Embryonic facial prominence (tissue), 1 donor: ENCODE measurements around the gene FRG1.
"Not testable (repeated sequence)": the region's sequence is repeated elsewhere in the genome, so short reads cannot be mapped to it uniquely, and the experiment has no call there.

Source experiments
- DNase-seq: peaks from one replicate; pipeline ENCODE4 v3.0.0-alpha.2; 2016; ENCODE audit errors: extremely low spot score

Gene FRG1

DNA sequence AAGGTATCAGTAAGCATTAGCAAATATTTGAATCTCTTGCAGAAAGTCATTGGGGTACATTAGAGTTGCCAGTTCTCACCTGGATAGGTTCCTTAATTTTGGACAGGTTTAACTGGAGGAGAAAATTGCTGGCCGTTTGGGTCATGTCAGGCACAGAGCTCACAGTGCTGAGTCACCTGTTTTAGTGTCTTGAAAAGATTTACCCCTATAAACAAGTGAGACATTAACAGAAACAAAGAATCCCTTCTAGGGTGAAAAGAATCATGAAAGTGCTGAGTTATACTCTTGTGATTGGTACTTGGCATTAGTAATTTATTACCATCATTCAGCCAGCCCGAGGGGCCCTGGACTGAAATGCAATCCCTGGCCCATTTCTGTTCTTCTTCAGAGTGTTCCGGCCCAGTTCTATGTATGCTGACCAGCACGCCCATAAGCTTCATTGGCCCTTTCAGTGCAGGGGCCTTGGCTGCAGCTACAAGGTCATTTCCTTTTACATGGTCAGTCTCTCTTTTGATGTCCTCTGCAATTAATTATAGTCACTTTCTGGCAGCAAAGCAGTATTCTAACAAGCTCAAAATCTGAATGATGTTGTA is 45.1 kb downstream of the FRG1 start:
- DNase-seq, result not testable (repeated sequence)

DNA sequence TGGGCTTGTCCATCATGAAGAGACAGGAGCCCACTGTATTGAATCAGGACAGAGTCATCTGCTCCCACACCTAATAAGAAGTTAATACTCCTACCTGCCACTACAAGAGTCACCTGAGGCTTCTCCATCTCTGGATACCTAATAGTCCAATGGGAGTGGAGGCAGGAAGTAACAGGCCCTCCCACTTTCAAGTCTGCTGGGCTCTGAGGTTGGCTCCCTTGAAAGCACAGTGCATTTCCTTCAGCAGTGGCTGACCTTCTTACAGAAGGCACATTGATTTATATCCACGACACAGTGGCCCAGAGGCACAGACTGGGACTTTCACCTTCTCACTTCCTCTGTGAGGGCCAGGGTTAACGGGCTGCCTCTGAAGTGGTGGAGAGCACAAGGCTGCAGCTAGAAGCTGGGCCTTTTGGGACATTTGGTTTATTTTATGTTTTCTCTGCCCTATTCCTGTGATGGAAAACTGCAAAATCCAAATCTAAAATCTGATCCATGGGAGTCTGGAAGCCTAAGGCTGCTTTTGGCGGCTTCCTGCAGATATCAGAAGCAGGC is 48.3 kb downstream of the FRG1 start:
- no peak for DNase-seq

DNA sequence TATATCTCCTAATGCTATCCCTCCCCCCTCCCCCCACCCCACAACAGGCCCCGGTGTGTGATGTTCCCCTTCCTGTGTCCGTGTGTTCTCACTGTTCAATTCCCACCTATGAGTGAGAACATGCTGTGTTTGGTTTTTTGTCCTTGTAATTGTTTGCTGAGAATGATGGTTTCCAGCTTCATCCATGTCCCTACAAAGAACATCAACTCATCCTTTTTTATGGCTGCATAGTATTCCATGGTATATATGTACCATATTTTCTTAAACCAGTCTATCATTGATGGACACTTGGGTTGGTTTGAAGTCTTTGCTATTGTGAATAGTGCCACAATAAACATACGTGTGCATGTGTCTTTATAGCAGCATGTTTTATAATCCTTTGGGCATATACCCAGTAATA is 49.3 kb downstream of the FRG1 start:
- not testable (repeated sequence) for DNase-seq
